IMR-90 (cell line): ENCODE results near the gene NUDT6. TPM values are rescaled to one million over a fixed set of nuclear protein-coding genes. Genes with fewer than 3 reads are reported as not detected.

Experiments
- ATAC-seq: fragments of 200-7000 bp; cut with Tn5 transposase; 2 replicates; pipeline ENCODE4 v1.9.1; 2020; ENCODE audit warnings: low read depth, mild to moderate bottlenecking, moderate library complexity
- BruUV-seq: library from RNA; stranded (reverse); fragments of 400-500 nt; replicated peaks from 2 replicates; lab custom pipeline; 2021; lab: Mats Ljungman, UMichigan
- CTCF ChIA-PET: fragments of 300-600 bp; formaldehyde crosslinking; extraction: SDS; loops from one replicate; lab custom pipeline; 2021; ENCODE audit warnings: antibody characterized with exemption; lab: Yijun Ruan, JAX
- POLR2A ChIA-PET: fragments of 300-600 bp; sonication (Branson Sonifier 250); formaldehyde crosslinking; loops from one replicate; lab custom pipeline; 2022; ENCODE audit warnings: antibody characterized with exemption; ENCODE audit not compliant: unreplicated experiment; lab: Charles Lee
- DNase-seq: peaks from one replicate; pipeline ENCODE4 v3.0.0; 2013
- H2AFZ ChIP-seq: replicated peaks from 2 replicates; pipeline ENCODE3; 2013; ENCODE audit warnings: low read length, mild to moderate bottlenecking; ENCODE audit not compliant: poor library complexity
- H2AK5ac ChIP-seq: 2 replicates; pipeline ENCODE4 v1.6.1; 2013; ENCODE audit warnings: low read depth, low read length, inconsistent platforms
- H2AK9ac ChIP-seq: replicated peaks from 2 replicates; pipeline ENCODE3; 2013; ENCODE audit warnings: mild to moderate bottlenecking, low read depth, low read length, moderate library complexity; ENCODE audit not compliant: poor library complexity
- H2BK120ac ChIP-seq: 2 replicates; pipeline ENCODE4 v1.6.1; 2013; ENCODE audit warnings: low read depth, low read length, inconsistent platforms
- H2BK15ac ChIP-seq: 3 replicates; pipeline ENCODE4 v1.6.1; 2013; ENCODE audit warnings: low read depth, low read length, inconsistent platforms
- H2BK20ac ChIP-seq: 2 replicates; pipeline ENCODE4 v1.6.1; 2013; ENCODE audit warnings: low read depth, mild to moderate bottlenecking, inconsistent platforms, low read length, moderate library complexity
- H2BK5ac ChIP-seq: 2 replicates; pipeline ENCODE4 v1.6.1; 2013; ENCODE audit warnings: mild to moderate bottlenecking, low read depth, low read length, inconsistent platforms; ENCODE audit not compliant: poor library complexity, severe bottlenecking
- H3K14ac ChIP-seq: replicated peaks from 2 replicates; pipeline ENCODE4 v1.6.1; 2013; ENCODE audit warnings: low read depth, low read length, inconsistent platforms
- H3K18ac ChIP-seq: 2 replicates; pipeline ENCODE4 v1.6.1; 2013; ENCODE audit warnings: low read depth, low read length, control low read depth
- H3K23ac ChIP-seq: 2 replicates; pipeline ENCODE4 v1.6.1; 2013; ENCODE audit warnings: low read depth, low read length, inconsistent platforms
- H3K27ac ChIP-seq: 2 replicates; pipeline ENCODE4 v1.5.1; 2013; ENCODE audit warnings: mild to moderate bottlenecking, control low read depth, low read length; ENCODE audit not compliant: insufficient read depth
- H3K27me3 ChIP-seq: 2 replicates; pipeline ENCODE4 v1.6.1; 2013; ENCODE audit warnings: low read length; ENCODE audit not compliant: control insufficient read depth, insufficient read depth
- H3K36me3 ChIP-seq: 2 replicates; pipeline ENCODE4 v1.6.1; 2013; ENCODE audit warnings: low read length, mixed read lengths; ENCODE audit not compliant: control insufficient read depth, insufficient read depth
- H3K4ac ChIP-seq: 2 replicates; pipeline ENCODE4 v1.6.1; 2013; ENCODE audit warnings: low read depth, low read length, inconsistent platforms
- H3K4me1 ChIP-seq: 2 replicates; pipeline ENCODE4 v1.6.1; 2013; ENCODE audit warnings: low read length, mixed read lengths; ENCODE audit not compliant: control insufficient read depth, insufficient read depth
- H3K4me2 ChIP-seq: 2 replicates; pipeline ENCODE4 v1.6.1; 2013; ENCODE audit warnings: low read depth, mild to moderate bottlenecking, control low read depth, low read length, moderate library complexity
- H3K4me3 ChIP-seq: 2 replicates; pipeline ENCODE4 v1.5.1; 2013; ENCODE audit warnings: low read depth, mild to moderate bottlenecking, control low read depth, low read length, moderate library complexity; ENCODE audit not compliant: insufficient read depth
- H3K56ac ChIP-seq: 2 replicates; pipeline ENCODE4 v1.6.1; 2013; ENCODE audit warnings: low read length, inconsistent platforms; ENCODE audit not compliant: insufficient read depth; ENCODE audit errors: extremely low read depth
- H3K79me1 ChIP-seq, 2 experiments: 2 replicates each; pipeline ENCODE4 v1.6.1; 2013; ENCODE audit warnings: low read length in 2 of 2, inconsistent platforms in 1 of 2, low read depth in 1 of 2
- H3K9ac ChIP-seq: 2 replicates; pipeline ENCODE4 v1.6.1; 2013; ENCODE audit warnings: low read depth, low read length, control low read depth
- H3K9me1 ChIP-seq: 2 replicates; pipeline ENCODE4 v1.6.1; 2013; ENCODE audit warnings: low read length, inconsistent platforms; ENCODE audit not compliant: insufficient read depth
- H3K9me3 ChIP-seq: 2 replicates; pipeline ENCODE4 v1.6.1; 2013; ENCODE audit warnings: low read length; ENCODE audit not compliant: control insufficient read depth, insufficient read depth
- H4K20me1 ChIP-seq: 2 replicates; pipeline ENCODE4 v1.6.1; 2013; ENCODE audit warnings: low read length, inconsistent platforms; ENCODE audit not compliant: insufficient read depth
- H4K5ac ChIP-seq: 2 replicates; pipeline ENCODE4 v1.6.1; 2013; ENCODE audit warnings: mild to moderate bottlenecking, low read depth, low read length, control low read depth
- H4K8ac ChIP-seq, 2 experiments: 2 replicates each; pipeline ENCODE4 v1.6.1; 2013; ENCODE audit warnings: low read depth in 2 of 2, low read length in 2 of 2, control low read depth in 1 of 2, inconsistent platforms in 1 of 2
- H4K91ac ChIP-seq: 2 replicates; pipeline ENCODE4 v1.6.1; 2013; ENCODE audit warnings: low read depth, low read length, inconsistent platforms; ENCODE audit not compliant: insufficient read depth
- BHLHE40 ChIP-seq: fragments of 150-350 bp; IDR thresholded peaks from 2 replicates; pipeline ENCODE4 v1.6.1; 2016; ENCODE audit warnings: mild to moderate bottlenecking, low read depth, low read length
- CEBPB ChIP-seq: IDR thresholded peaks from 2 replicates; pipeline ENCODE4 v1.6.1; 2012; ENCODE audit warnings: low read depth, low read length, improper control_type of control experiment
- CTCF ChIP-seq: conservative IDR thresholded peaks from 2 replicates; pipeline ENCODE4 v1.5.1; 2012; ENCODE audit warnings: mild to moderate bottlenecking, low read depth, low read length, improper control_type of control experiment
- FOS ChIP-seq: fragments of 150-350 bp; IDR thresholded peaks from 2 replicates; pipeline ENCODE4 v1.6.1; 2016; ENCODE audit warnings: low read depth, low read length
- MAFK ChIP-seq: IDR thresholded peaks from 2 replicates; pipeline ENCODE4 v1.6.1; 2012; ENCODE audit warnings: low read depth, low read length, improper control_type of control experiment
- MXI1 ChIP-seq: IDR thresholded peaks from 2 replicates; pipeline ENCODE4 v1.6.1; 2012; ENCODE audit warnings: low read depth, mild to moderate bottlenecking, low read length, moderate library complexity, borderline replicate concordance
- NFE2L2 ChIP-seq: fragments of 150-350 bp; IDR thresholded peaks from 2 replicates; pipeline ENCODE4 v1.6.1; 2016; ENCODE audit warnings: low read depth, mild to moderate bottlenecking, low read length
- RAD21 ChIP-seq: IDR thresholded peaks from 2 replicates; pipeline ENCODE4 v1.6.1; 2012; ENCODE audit warnings: low read length, improper control_type of control experiment
- RCOR1 ChIP-seq: IDR thresholded peaks from 2 replicates; pipeline ENCODE4 v1.6.1; 2012; ENCODE audit warnings: mild to moderate bottlenecking, low read length, improper control_type of control experiment; ENCODE audit not compliant: insufficient replicate concordance
- RFX5 ChIP-seq: IDR thresholded peaks from 2 replicates; pipeline ENCODE4 v1.8.0; 2012; ENCODE audit warnings: low read depth, mild to moderate bottlenecking, low read length, moderate library complexity
- SMC3 ChIP-seq: fragments of 150-350 bp; IDR thresholded peaks from 2 replicates; pipeline ENCODE4 v1.6.1; 2016; ENCODE audit warnings: low read depth, mild to moderate bottlenecking, antibody characterized with exemption, low read length, moderate library complexity
- WGBS, 2 experiments: methylation state at CpG; one replicate each; pipeline versions ENCODE4 v1.1.5 to v1.1.7; 2013; ENCODE audit warnings: missing lambda C conversion rate in 2 of 2; ENCODE audit not compliant: insufficient read length in 1 of 2; ENCODE audit errors: extremely low coverage in 2 of 2; 5-methylcytosine and 5-hydroxymethylcytosine counted together
- dilution Hi-C: fragments of 300-500 bp; cut with HindIII; formaldehyde crosslinking; loops from one replicate; pipeline ENCODE4 v1.14.3; 2018; ENCODE audit warnings: low sequenced_read_pairs; ENCODE audit not compliant: unreplicated experiment
- in situ Hi-C: fragments of 300-500 bp; cut with MboI; formaldehyde crosslinking; loops from 3 replicates; pipeline ENCODE4 v1.14.3; 2019; ENCODE audit warnings: low sequenced_read_pairs, inconsistent platforms, mixed read lengths
- intact Hi-C: fragments of 100-400 bp; cut with micrococcal nuclease; formaldehyde crosslinking; loops from 2 replicates; pipeline ENCODE4 v1.10.0; 2022
- polyA plus RNA-seq, 3 experiments: library from polyadenylated mRNA; depleted of rRNA; stranded (reverse); fragments of >200 nt; gene quantifications; 2 replicates each; pipeline ENCODE4 v1.2.3, GENCODE V29; 2012; ENCODE audit warnings: low replicate concordance in 1 of 3
- total RNA-seq: library from RNA; depleted of rRNA; stranded (reverse); fragments of >200 nt; gene quantifications from 2 replicates; pipeline ENCODE4 v1.2.3, GENCODE V29; 2012
- TF ChIP-seq, protein P1 (sequence below): fragments of 150-350 bp; IDR thresholded peaks from 2 replicates; pipeline ENCODE4 v1.6.1; 2017; ENCODE audit warnings: mild to moderate bottlenecking, antibody characterized with exemption, low read length, low read depth

The NUDT6 gene
- total and polyA plus RNA-seq, 2 of the 4 experiments (the other 2 are of a cell fraction) = 2.7 to 4.8 TPM

- no peak for TF ChIP-seq MXI1
- TF ChIP-seq CTCF = no peak
- TF ChIP-seq RCOR1 = no peak
- TF ChIP-seq RFX5 = no peak
- no peak for TF ChIP-seq NFE2L2
- no peak for TF ChIP-seq RAD21
- TF ChIP-seq BHLHE40 = no peak; the same call in 1 of the 2 replicates
- no peak for TF ChIP-seq SMC3
- TF ChIP-seq MAFK = no peak
- TF ChIP-seq FOS = peak; percentile 70; the same call in 1 of the 2 replicates
- TF ChIP-seq, protein P1, sequence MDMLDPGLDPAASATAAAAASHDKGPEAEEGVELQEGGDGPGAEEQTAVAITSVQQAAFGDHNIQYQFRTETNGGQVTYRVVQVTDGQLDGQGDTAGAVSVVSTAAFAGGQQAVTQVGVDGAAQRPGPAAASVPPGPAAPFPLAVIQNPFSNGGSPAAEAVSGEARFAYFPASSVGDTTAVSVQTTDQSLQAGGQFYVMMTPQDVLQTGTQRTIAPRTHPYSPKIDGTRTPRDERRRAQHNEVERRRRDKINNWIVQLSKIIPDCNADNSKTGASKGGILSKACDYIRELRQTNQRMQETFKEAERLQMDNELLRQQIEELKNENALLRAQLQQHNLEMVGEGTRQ = no peak
- TF ChIP-seq CEBPB = peak; percentile 99
- Histone ChIP-seq H2AFZ (no peak overlapping the region), H3K9ac (no peak overlapping the region), H4K5ac (peak overlapping the region; percentile 59), H3K9me1 (peaks cover 7% of the 10 kb centered on the region), H2BK5ac (peak overlapping the region; percentile 97), H2AK5ac (peak overlapping the region; percentile 11; the same call in 1 of the 2 replicates), H2AK9ac (no peak overlapping the region), H3K4me2 (peak overlapping the region; percentile 94), H3K14ac (peak overlapping the region; percentile 59; the same call in 1 of the 2 replicates), H3K18ac (peak overlapping the region; percentile 95), H3K9me3 (no peaks in the 10 kb centered on the region), H3K36me3 (peaks cover 2% of the 10 kb centered on the region; the same call in 1 of the 2 replicates), H3K27ac (peak overlapping the region; percentile 62; the same call in 1 of the 2 replicates), H3K27me3 (no peaks in the 10 kb centered on the region), H3K56ac (peak overlapping the region; percentile 69), H3K23ac (peak overlapping the region; percentile 84; the same call in 1 of the 2 replicates), H3K4me1 (peaks cover 10% of the 10 kb centered on the region), H4K91ac (peak overlapping the region; percentile 29; the same call in 1 of the 2 replicates), H3K4me3 (no peak overlapping the region), H3K79me1 (peaks cover 21 to 48% of the 10 kb centered on the region in 2 experiments), H4K8ac (peak overlapping the region in 1 of 2 experiments; percentile 68; a peak in 2 of 4 replicates), H4K20me1 (no peaks in the 10 kb centered on the region; the same call in 1 of the 2 replicates), H2BK20ac (peak overlapping the region; percentile 86), H2BK15ac (no peak overlapping the region), H2BK120ac (peak overlapping the region; percentile 89), H3K4ac (peak overlapping the region; percentile 83)
- ATAC-seq (peak; percentile 76), DNase-seq (peak; percentile 90)
- ChIA-PET POLR2A (no interaction called here), CTCF (interaction anchor here (1.3 to 1.4 kb wide), 2 partner anchors 12 to 41 kb away, joined by 3 to 5 read pairs; no protein-coding TSS in a partner anchor)
- intact Hi-C loops = loop anchor here (5.0 kb wide), 1 partner anchor 42 kb away; no protein-coding TSS in a partner anchor
- dilution Hi-C loops = no loop called here
- no CpG with 5 or more reads among the region's 4 CpGs for WGBS, 2 experiments
- in situ Hi-C loops = no loop called here
- no TSS peak for BruUV-seq
Observed at GRCh38 chr4:122873821-122874593, 48.4 kb downstream of the NUDT6 start.
